CD4-positive, alpha-beta T cell treated with Interleukin-17A for 1 hour (primary cell): ENCODE results near the gene KPTN.

Experiments used
- DNase-seq: peaks from one replicate; pipeline ENCODE4 v3.0.0-alpha.2; 2020

Gene KPTN

DNA sequence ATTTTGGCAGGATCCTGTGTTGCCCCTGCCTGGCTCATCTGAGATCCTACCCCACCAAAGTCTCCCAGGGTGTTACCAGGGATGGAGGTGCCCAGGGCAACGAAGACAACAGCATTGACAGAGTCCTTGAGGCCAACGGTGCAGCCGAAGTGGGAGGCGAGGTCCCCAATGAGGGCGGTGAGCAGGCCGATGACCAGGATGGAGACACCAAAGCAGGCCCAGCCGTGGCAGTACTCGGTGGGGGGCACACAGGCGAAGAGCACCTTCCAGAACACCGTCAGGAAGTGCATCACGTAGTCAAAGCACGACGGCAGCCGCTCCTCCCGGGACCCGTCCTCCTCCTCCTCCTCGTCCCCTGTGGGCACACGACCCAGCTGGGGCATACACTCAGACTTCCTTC, 51.9 kb downstream of the KPTN start:
- DNase-seq = no peak

- no peak for DNase-seq
These were observed 53.8 kb downstream of the KPTN start for GRCh38 chr19:47430041-47430802.

DNA sequence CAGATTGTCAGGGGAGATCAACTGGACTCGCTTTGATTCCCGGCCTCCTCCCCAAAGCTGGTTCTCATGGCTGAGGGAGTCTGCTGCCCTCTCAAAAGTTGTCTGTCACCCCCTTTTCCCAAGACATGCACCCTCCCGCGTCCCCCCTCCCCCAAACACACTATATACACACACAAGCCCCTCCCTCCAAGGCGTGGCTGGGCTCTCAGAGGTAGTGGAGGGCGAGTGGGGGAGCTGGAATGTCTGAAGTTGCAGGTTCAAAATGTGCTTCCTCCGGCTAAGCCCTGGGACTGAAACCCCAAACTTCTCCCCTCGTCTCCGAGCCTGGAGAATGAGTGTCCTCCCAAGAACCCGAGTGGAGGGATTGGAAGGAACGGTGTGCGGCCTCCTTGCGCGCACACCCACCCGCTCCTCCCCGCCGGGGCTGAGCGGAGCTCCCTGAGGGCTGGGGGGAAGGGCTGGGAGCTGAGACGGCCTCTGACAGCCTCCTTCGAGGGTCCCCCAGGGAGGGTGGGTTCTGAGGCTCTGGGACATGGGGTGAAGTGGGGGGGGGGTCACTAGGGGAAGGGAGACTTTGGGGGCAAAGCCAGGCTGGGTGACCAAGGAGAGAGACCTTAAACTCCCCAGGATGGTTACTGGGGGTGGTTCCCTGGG, 54.8 kb downstream of the KPTN start:
- no peak for DNase-seq

- DNase-seq = peak; percentile 92
These were observed 55.7 kb downstream of the KPTN start for GRCh38 chr19:47428177-47428894.

- DNase-seq = peak; percentile 77
These were observed 56.5 kb downstream of the KPTN start for GRCh38 chr19:47427241-47428176.
